Keratinocyte (primary cell): ENCODE results near the gene ACSF3. TPM values are rescaled to one million over a fixed set of nuclear protein-coding genes. Genes with fewer than 3 reads are reported as not detected.

Experiments used
- DNase-seq: peaks from one replicate; pipeline ENCODE4 v3.0.0-alpha.2; 2011; ENCODE audit warnings: low read depth, missing footprints, low spot score
- FAIRE-seq: peaks from 2 replicates; lab custom pipeline; 2011; peaks lifted over from hg19 to GRCh38; lab: Jason Lieb, UNC
- H2AFZ ChIP-seq: 2 replicates; pipeline ENCODE4 v1.6.0; 2012; ENCODE audit warnings: low read length, control low read depth, inconsistent platforms; ENCODE audit not compliant: control insufficient read depth
- H3K27ac ChIP-seq: 2 replicates; pipeline ENCODE4 v1.5.1; 2011; ENCODE audit warnings: low read length; ENCODE audit not compliant: control insufficient read depth, insufficient read depth
- H3K27me3 ChIP-seq: 3 replicates; pipeline ENCODE4 v1.6.0; 2011; ENCODE audit warnings: low read length; ENCODE audit not compliant: control insufficient read depth, insufficient read depth; ENCODE audit errors: extremely low read depth
- H3K36me3 ChIP-seq, 2 experiments: 2 replicates in 1 of 2; 3 replicates in 1 of 2; pipeline ENCODE4 v1.5.1; 2011; ENCODE audit warnings: low read length in 2 of 2, mild to moderate bottlenecking in 1 of 2; ENCODE audit not compliant: control insufficient read depth in 2 of 2, insufficient read depth in 2 of 2; ENCODE audit errors: extremely low read depth in 1 of 2
- H3K4me1 ChIP-seq: 3 replicates; pipeline ENCODE4 v1.5.1; 2011; ENCODE audit warnings: low read length; ENCODE audit not compliant: control insufficient read depth, insufficient read depth; ENCODE audit errors: extremely low read depth
- H3K4me2 ChIP-seq: 3 replicates; pipeline ENCODE4 v1.6.0; 2011; ENCODE audit warnings: low read depth, low read length; ENCODE audit not compliant: control insufficient read depth, insufficient read depth; ENCODE audit errors: extremely low read depth
- H3K4me3 ChIP-seq, 3 experiments: fragments of 200-600 bp in 1 of 3; sonication (generic) in 1 of 3; 2 replicates in 2 of 3; 3 replicates in 1 of 3; pipeline ENCODE4 v1.5.1; 2011 to 2016; ENCODE audit warnings: low read length in 3 of 3, mild to moderate bottlenecking in 3 of 3, control low read depth in 2 of 3, inconsistent platforms in 1 of 3, low read depth in 1 of 3, mixed read lengths in 1 of 3, mixed run types in 1 of 3, moderate library complexity in 1 of 3; ENCODE audit not compliant: control insufficient read depth in 2 of 3, insufficient read depth in 2 of 3; ENCODE audit errors: extremely low read depth in 1 of 3
- H3K79me2 ChIP-seq: 2 replicates; pipeline ENCODE4 v1.6.0; 2012; ENCODE audit warnings: low read length; ENCODE audit not compliant: control insufficient read depth, insufficient read depth
- H3K9ac ChIP-seq: 3 replicates; pipeline ENCODE4 v1.6.0; 2011; ENCODE audit warnings: low read length; ENCODE audit not compliant: control insufficient read depth, insufficient read depth; ENCODE audit errors: extremely low read depth
- H3K9me1 ChIP-seq: 3 replicates; pipeline ENCODE4 v1.6.0; 2011; ENCODE audit warnings: low read length; ENCODE audit not compliant: control insufficient read depth, insufficient read depth; ENCODE audit errors: extremely low read depth
- H3K9me3 ChIP-seq: 2 replicates; pipeline ENCODE4 v1.5.1; 2012; ENCODE audit warnings: low read depth, low read length; ENCODE audit not compliant: control insufficient read depth
- H4K20me1 ChIP-seq: 3 replicates; pipeline ENCODE4 v1.6.0; 2011; ENCODE audit warnings: low read length; ENCODE audit not compliant: control insufficient read depth, insufficient read depth; ENCODE audit errors: extremely low read depth
- EZH2 ChIP-seq: IDR thresholded peaks from one replicate; pipeline ENCODE4 v1.6.1; 2012; ENCODE audit warnings: inconsistent platforms, mild to moderate bottlenecking, low read length, moderate library complexity
- dilution Hi-C: fragments of 300-500 bp; cut with MboI; formaldehyde crosslinking; loops from one replicate; pipeline ENCODE4 v1.7.0; 2020; ENCODE audit warnings: low sequenced_read_pairs; ENCODE audit not compliant: extremely low pct_ligation_motif_present
- polyA plus RNA-seq, 5 experiments: library from polyadenylated mRNA; depleted of rRNA in 3 of 5; stranded (reverse) in 3 of 5; stranded (forward) in 1 of 5; unstranded in 1 of 5; fragments of >200 nt; gene quantifications; 1 replicate in 1 of 5; 2 replicates in 3 of 5; 3 replicates in 1 of 5; pipeline versions ENCODE4 v1.2.1 to v1.2.3, GENCODE V29; 2011 to 2012; ENCODE audit warnings: missing spikeins in 2 of 5, low read depth in 1 of 5, low replicate concordance in 1 of 5
- TF ChIP-seq, protein P1 (sequence below), 3 experiments: IDR thresholded peaks in 1 of 3; conservative IDR thresholded peaks in 1 of 3; optimal IDR thresholded peaks in 1 of 3; 2 replicates in 2 of 3; 3 replicates in 1 of 3; pipeline versions ENCODE3 to v1.5.1; 2011; ENCODE audit warnings: low read length in 3 of 3, mild to moderate bottlenecking in 3 of 3, moderate library complexity in 2 of 3, control low read depth in 1 of 3, inconsistent platforms in 1 of 3; ENCODE audit not compliant: insufficient read depth in 2 of 3; ENCODE audit errors: extremely low read depth in 1 of 3

Gene ACSF3
- polyA plus RNA-seq, 1 donor (not counting 4 experiments of a cell fraction or from before 2014, with no cell fraction given): 13.4 TPM

- H3K9ac ChIP-seq: no peak overlapping the region
- FAIRE-seq (no peak), DNase-seq (no peak)
- H3K4me3 ChIP-seq: no peak overlapping the region
- peaks cover 5% of the 10 kb centered on the region for H4K20me1 ChIP-seq
- H3K9me3 ChIP-seq: no peaks in the 10 kb centered on the region
- H3K9me1 ChIP-seq: peaks cover 5% of the 10 kb centered on the region
- no peak for TF ChIP-seq EZH2
- TF ChIP-seq, protein P1, sequence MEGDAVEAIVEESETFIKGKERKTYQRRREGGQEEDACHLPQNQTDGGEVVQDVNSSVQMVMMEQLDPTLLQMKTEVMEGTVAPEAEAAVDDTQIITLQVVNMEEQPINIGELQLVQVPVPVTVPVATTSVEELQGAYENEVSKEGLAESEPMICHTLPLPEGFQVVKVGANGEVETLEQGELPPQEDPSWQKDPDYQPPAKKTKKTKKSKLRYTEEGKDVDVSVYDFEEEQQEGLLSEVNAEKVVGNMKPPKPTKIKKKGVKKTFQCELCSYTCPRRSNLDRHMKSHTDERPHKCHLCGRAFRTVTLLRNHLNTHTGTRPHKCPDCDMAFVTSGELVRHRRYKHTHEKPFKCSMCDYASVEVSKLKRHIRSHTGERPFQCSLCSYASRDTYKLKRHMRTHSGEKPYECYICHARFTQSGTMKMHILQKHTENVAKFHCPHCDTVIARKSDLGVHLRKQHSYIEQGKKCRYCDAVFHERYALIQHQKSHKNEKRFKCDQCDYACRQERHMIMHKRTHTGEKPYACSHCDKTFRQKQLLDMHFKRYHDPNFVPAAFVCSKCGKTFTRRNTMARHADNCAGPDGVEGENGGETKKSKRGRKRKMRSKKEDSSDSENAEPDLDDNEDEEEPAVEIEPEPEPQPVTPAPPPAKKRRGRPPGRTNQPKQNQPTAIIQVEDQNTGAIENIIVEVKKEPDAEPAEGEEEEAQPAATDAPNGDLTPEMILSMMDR (optimal IDR thresholded peaks at IDR 0.05 in 1 of 3, IDR thresholded peaks at IDR 0.05 in 1 of 3, conservative IDR thresholded peaks at IDR 0.05 in 1 of 3; ENCODE audit: extremely low read depth in 1 of 3, insufficient read depth in 2 of 3, low read length in 3 of 3): no peak
- H3K27me3 ChIP-seq: no peaks in the 10 kb centered on the region
- H2AFZ ChIP-seq: no peak overlapping the region
- H3K79me2 ChIP-seq: no peaks in the 10 kb centered on the region
- no peak overlapping the region for H3K4me2 ChIP-seq
- H3K4me1 ChIP-seq: peaks cover 15% of the 10 kb centered on the region
- H3K36me3 ChIP-seq: peaks cover 18% of the 10 kb centered on the region in 2 experiments
- dilution Hi-C loops: no loop called here
- no peak overlapping the region for H3K27ac ChIP-seq
Observed at GRCh38 chr16:89113152-89113547, 19.5 kb downstream of the ACSF3 start.

DNA sequence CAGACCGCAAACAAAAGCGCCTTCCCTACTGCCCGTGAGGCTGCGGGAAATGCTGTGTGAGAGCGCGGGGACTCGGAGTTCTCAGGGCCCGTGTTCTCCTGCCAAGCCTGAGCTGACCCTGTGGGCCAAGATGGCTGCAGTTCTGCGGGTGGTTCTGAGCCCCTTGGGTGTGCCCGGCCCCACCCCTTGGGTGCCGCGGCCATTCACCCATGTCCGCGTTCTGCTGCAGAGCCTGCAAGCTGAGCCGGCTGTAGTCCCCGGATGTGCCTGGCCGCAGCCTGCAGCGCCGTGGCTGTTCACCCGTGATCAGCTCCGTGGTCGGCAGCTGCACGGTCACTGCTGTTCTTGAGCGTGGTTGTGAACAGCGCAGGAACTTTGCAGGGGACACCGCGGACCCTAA is 20.0 kb downstream of the ACSF3 start:
- peaks cover 5% of the 10 kb centered on the region for H3K9me1 ChIP-seq
- H3K27ac ChIP-seq: no peak overlapping the region
- peaks cover 15% of the 10 kb centered on the region for H3K4me1 ChIP-seq
- no peak overlapping the region for H3K9ac ChIP-seq
- H3K4me2 ChIP-seq: no peak overlapping the region
- H3K27me3 ChIP-seq: no peaks in the 10 kb centered on the region
- no peaks in the 10 kb centered on the region for H3K9me3 ChIP-seq
- H3K36me3 ChIP-seq: peaks cover 18 to 20% of the 10 kb centered on the region in 2 experiments
- H2AFZ ChIP-seq: no peak overlapping the region
- no peak overlapping the region for H3K4me3 ChIP-seq
- peaks cover 5% of the 10 kb centered on the region for H4K20me1 ChIP-seq
- TF ChIP-seq, protein P1 (optimal IDR thresholded peaks at IDR 0.05 in 1 of 3, IDR thresholded peaks at IDR 0.05 in 1 of 3, conservative IDR thresholded peaks at IDR 0.05 in 1 of 3; ENCODE audit: extremely low read depth in 1 of 3, insufficient read depth in 2 of 3, low read length in 3 of 3): no peak
- TF ChIP-seq EZH2: no peak
- FAIRE-seq: no peak
- DNase-seq: no peak
- no peaks in the 10 kb centered on the region for H3K79me2 ChIP-seq
- dilution Hi-C loops: no loop called here
